Endothelial cell of umbilical vein (primary cell): ENCODE data around the gene TMEM95.

Experiments used
- CTCF ChIP-seq, 2 donors: IDR thresholded peaks; 1 replicate in 1 of 2; 2 replicates in 1 of 2; pipeline ENCODE4 v1.5.1; 2011; ENCODE audit warnings: low read length in 2 of 2, mild to moderate bottlenecking in 2 of 2, moderate library complexity in 2 of 2, control low read depth in 1 of 2, inconsistent platforms in 1 of 2, low read depth in 1 of 2; ENCODE audit not compliant: insufficient read depth in 1 of 2; ENCODE audit errors: extremely low read depth in 1 of 2
- FOS ChIP-seq: IDR thresholded peaks from 2 replicates; pipeline ENCODE4 v1.6.1; 2011; ENCODE audit warnings: mild to moderate bottlenecking, low read length, moderate library complexity, borderline replicate concordance; ENCODE audit not compliant: insufficient read depth

- TF ChIP-seq CTCF (IDR thresholded peaks at IDR 0.05; ENCODE audit: extremely low read depth in 1 of 2, insufficient read depth in 1 of 2, low read depth in 1 of 2, low read length in 2 of 2) (no peak), FOS (no peak)
Measured at GRCh38 chr17:7343250-7343649, 11.7 kb upstream of the TMEM95 start.
